22Rv1 (cell line): Measurements from ENCODE around the gene SPG7.

ENCODE experiments used
- ZFX ChIP-seq: fragments of 450-650 bp; IDR thresholded peaks from 2 replicates; pipeline ENCODE4 v1.6.1; 2017; ENCODE audit warnings: antibody characterized with exemption, borderline replicate concordance
- TF ChIP-seq, protein P1 (sequence below): fragments of 450-650 bp; IDR thresholded peaks from 2 replicates; pipeline ENCODE4 v1.5.1; 2017; ENCODE audit warnings: mild to moderate bottlenecking

DNA sequence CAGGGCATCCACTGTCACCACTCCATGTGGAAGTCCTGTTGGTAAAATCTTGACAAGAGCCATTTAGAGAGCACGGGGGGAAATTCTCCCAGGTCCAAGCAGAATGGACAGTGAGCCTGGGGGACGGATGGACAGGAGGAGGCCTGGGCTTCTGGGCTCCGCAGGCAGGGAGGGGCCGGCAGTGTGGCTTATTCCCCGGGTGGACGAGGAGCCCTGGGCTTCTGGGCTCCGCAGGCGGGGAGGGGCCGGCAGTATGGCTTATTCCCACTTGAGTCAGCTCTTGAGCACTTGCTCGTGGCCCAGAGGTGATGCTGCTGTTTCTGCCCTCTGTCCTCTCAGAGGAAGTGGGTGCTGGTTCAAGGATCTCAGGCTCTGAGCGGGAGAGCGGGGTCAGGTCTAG, 30.1 kb downstream of the SPG7 start:
- TF ChIP-seq, protein P1, sequence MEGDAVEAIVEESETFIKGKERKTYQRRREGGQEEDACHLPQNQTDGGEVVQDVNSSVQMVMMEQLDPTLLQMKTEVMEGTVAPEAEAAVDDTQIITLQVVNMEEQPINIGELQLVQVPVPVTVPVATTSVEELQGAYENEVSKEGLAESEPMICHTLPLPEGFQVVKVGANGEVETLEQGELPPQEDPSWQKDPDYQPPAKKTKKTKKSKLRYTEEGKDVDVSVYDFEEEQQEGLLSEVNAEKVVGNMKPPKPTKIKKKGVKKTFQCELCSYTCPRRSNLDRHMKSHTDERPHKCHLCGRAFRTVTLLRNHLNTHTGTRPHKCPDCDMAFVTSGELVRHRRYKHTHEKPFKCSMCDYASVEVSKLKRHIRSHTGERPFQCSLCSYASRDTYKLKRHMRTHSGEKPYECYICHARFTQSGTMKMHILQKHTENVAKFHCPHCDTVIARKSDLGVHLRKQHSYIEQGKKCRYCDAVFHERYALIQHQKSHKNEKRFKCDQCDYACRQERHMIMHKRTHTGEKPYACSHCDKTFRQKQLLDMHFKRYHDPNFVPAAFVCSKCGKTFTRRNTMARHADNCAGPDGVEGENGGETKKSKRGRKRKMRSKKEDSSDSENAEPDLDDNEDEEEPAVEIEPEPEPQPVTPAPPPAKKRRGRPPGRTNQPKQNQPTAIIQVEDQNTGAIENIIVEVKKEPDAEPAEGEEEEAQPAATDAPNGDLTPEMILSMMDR, result no peak
- TF ChIP-seq ZFX, result no peak
